ENCODE data around the gene GNAI2. TPM values are rescaled to one million over a fixed set of nuclear protein-coding genes. Genes with fewer than 3 reads are reported as not detected.

GNAI2 gene
- polyA plus RNA-seq, 1 donor (not counting 4 experiments of a cell fraction or from before 2014, with no cell fraction given), result 268 TPM

GRCh38 chr3:50258029-50258680 lies 22.2 kb downstream of the GNAI2 start:
- dilution Hi-C loops (cut with MboI; ENCODE audit: extremely low pct_ligation_motif_present, low sequenced_read_pairs), result no loop called here
- no peak for DNase-seq (ENCODE audit: low read depth, low spot score)
- no peak for TF ChIP-seq EZH2 (IDR thresholded peaks at IDR 0.05; ENCODE audit: low read length)
- TF ChIP-seq, protein P1, sequence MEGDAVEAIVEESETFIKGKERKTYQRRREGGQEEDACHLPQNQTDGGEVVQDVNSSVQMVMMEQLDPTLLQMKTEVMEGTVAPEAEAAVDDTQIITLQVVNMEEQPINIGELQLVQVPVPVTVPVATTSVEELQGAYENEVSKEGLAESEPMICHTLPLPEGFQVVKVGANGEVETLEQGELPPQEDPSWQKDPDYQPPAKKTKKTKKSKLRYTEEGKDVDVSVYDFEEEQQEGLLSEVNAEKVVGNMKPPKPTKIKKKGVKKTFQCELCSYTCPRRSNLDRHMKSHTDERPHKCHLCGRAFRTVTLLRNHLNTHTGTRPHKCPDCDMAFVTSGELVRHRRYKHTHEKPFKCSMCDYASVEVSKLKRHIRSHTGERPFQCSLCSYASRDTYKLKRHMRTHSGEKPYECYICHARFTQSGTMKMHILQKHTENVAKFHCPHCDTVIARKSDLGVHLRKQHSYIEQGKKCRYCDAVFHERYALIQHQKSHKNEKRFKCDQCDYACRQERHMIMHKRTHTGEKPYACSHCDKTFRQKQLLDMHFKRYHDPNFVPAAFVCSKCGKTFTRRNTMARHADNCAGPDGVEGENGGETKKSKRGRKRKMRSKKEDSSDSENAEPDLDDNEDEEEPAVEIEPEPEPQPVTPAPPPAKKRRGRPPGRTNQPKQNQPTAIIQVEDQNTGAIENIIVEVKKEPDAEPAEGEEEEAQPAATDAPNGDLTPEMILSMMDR (optimal IDR thresholded peaks at IDR 0.05 in 1 of 3, IDR thresholded peaks at IDR 0.05 in 1 of 3, conservative IDR thresholded peaks at IDR 0.05 in 1 of 3; ENCODE audit: extremely low read depth in 1 of 3, insufficient read depth in 2 of 3, low read length in 3 of 3), result no peak
- Histone ChIP-seq H3K4me1 (ENCODE audit: control insufficient read depth, extremely low read depth, insufficient read depth, low read length) (peaks cover 30% of the 10 kb centered on the region), H3K79me2 (ENCODE audit: control insufficient read depth, insufficient read depth, low read length) (peaks cover 4% of the 10 kb centered on the region), H2AFZ (ENCODE audit: control insufficient read depth, low read length) (no peak overlapping the region), H3K4me3 (ENCODE audit: control insufficient read depth in 2 of 3, extremely low read depth in 1 of 3, insufficient read depth in 2 of 3, low read depth in 1 of 3, low read length in 3 of 3) (no peak overlapping the region), H3K36me3 (ENCODE audit: control insufficient read depth in 2 of 2, extremely low read depth in 1 of 2, insufficient read depth in 2 of 2, low read length in 2 of 2) (peaks cover 21 to 26% of the 10 kb centered on the region in 2 experiments), H4K20me1 (ENCODE audit: control insufficient read depth, extremely low read depth, insufficient read depth, low read length) (no peaks in the 10 kb centered on the region), H3K27me3 (ENCODE audit: control insufficient read depth, extremely low read depth, insufficient read depth, low read length) (no peaks in the 10 kb centered on the region), H3K27ac (ENCODE audit: control insufficient read depth, insufficient read depth, low read length) (no peak overlapping the region), H3K9ac (ENCODE audit: control insufficient read depth, extremely low read depth, insufficient read depth, low read length) (no peak overlapping the region), H3K9me3 (ENCODE audit: control insufficient read depth, low read depth, low read length) (no peaks in the 10 kb centered on the region), H3K9me1 (ENCODE audit: control insufficient read depth, extremely low read depth, insufficient read depth, low read length) (no peaks in the 10 kb centered on the region), H3K4me2 (ENCODE audit: control insufficient read depth, extremely low read depth, insufficient read depth, low read depth, low read length) (no peak overlapping the region)
- no peak for FAIRE-seq

DNA sequence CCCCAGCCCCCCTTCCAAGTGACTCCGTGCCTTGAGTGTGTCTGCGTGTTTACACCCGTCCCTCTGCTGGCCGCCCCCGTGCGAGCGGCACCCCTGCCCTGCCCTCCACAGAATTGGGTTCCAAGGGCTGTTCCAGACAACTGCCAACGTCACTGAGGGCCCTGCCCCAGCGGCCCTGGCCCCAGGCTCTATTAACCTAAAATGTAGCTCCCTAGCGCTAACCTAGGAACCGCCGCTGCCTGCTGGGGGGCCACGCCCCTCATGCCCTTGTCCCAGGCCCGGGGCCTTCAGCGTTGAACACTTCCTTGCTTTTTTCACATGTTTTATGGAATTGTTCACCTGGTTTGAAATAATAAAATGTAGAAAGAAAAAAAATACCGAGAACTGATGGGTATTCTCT lies 23.0 kb downstream of the GNAI2 start:
- Histone ChIP-seq H3K27me3 (ENCODE audit: control insufficient read depth, extremely low read depth, insufficient read depth, low read length) (no peaks in the 10 kb centered on the region), H3K9me3 (ENCODE audit: control insufficient read depth, low read depth, low read length) (no peaks in the 10 kb centered on the region), H3K79me2 (ENCODE audit: control insufficient read depth, insufficient read depth, low read length) (no peaks in the 10 kb centered on the region), H3K9me1 (ENCODE audit: control insufficient read depth, extremely low read depth, insufficient read depth, low read length) (no peaks in the 10 kb centered on the region), H4K20me1 (ENCODE audit: control insufficient read depth, extremely low read depth, insufficient read depth, low read length) (no peaks in the 10 kb centered on the region), H2AFZ (ENCODE audit: control insufficient read depth, low read length) (no peak overlapping the region), H3K9ac (ENCODE audit: control insufficient read depth, extremely low read depth, insufficient read depth, low read length) (no peak overlapping the region), H3K4me3 (ENCODE audit: control insufficient read depth in 2 of 3, extremely low read depth in 1 of 3, insufficient read depth in 2 of 3, low read depth in 1 of 3, low read length in 3 of 3) (no peak overlapping the region), H3K4me1 (ENCODE audit: control insufficient read depth, extremely low read depth, insufficient read depth, low read length) (peaks cover 30% of the 10 kb centered on the region), H3K27ac (ENCODE audit: control insufficient read depth, insufficient read depth, low read length) (peak overlapping the region; percentile 20), H3K4me2 (ENCODE audit: control insufficient read depth, extremely low read depth, insufficient read depth, low read depth, low read length) (no peak overlapping the region), H3K36me3 (ENCODE audit: control insufficient read depth in 2 of 2, extremely low read depth in 1 of 2, insufficient read depth in 2 of 2, low read length in 2 of 2) (peaks cover 19 to 20% of the 10 kb centered on the region in 2 experiments)
- FAIRE-seq (no peak), DNase-seq (ENCODE audit: low read depth, low spot score) (no peak)
- TF ChIP-seq, protein P1 (optimal IDR thresholded peaks at IDR 0.05 in 1 of 3, IDR thresholded peaks at IDR 0.05 in 1 of 3, conservative IDR thresholded peaks at IDR 0.05 in 1 of 3; ENCODE audit: extremely low read depth in 1 of 3, insufficient read depth in 2 of 3, low read length in 3 of 3), result no peak
- TF ChIP-seq EZH2 (IDR thresholded peaks at IDR 0.05; ENCODE audit: low read length), result no peak
- dilution Hi-C loops (cut with MboI; ENCODE audit: extremely low pct_ligation_motif_present, low sequenced_read_pairs), result no loop called here
